GM23248 (cell line): ENCODE results near the gene HMGB2. TPM values are rescaled to one million over a fixed set of nuclear protein-coding genes. Genes with fewer than 3 reads are reported as not detected.

Experiments
- DNase-seq: peaks from one replicate; pipeline ENCODE4 v3.0.0-alpha.2; 2015
- H2AFZ ChIP-seq: fragments of 200-600 bp; sonication (generic); 2 replicates; pipeline ENCODE4 v1.6.1; 2016; ENCODE audit warnings: antibody characterized with exemption
- H3F3A ChIP-seq: fragments of 200-600 bp; sonication (generic); 2 replicates; pipeline ENCODE4 v1.6.1; 2016; ENCODE audit warnings: mild to moderate bottlenecking, antibody characterized with exemption, mixed run types; ENCODE audit not compliant: insufficient read depth
- H3K27ac ChIP-seq: fragments of 200-600 bp; sonication (generic); 2 replicates; pipeline ENCODE4 v1.5.1; 2016; ENCODE audit warnings: mild to moderate bottlenecking
- H3K27me3 ChIP-seq: fragments of 200-600 bp; sonication (generic); replicated peaks from 2 replicates; pipeline ENCODE4 v1.6.1; 2016; ENCODE audit warnings: mild to moderate bottlenecking; ENCODE audit not compliant: insufficient read depth
- H3K36me3 ChIP-seq: fragments of 200-600 bp; sonication (generic); 2 replicates; pipeline ENCODE4 v1.6.1; 2016; ENCODE audit warnings: low read depth, mild to moderate bottlenecking
- H3K4me1 ChIP-seq: fragments of 200-600 bp; sonication (generic); 2 replicates; pipeline ENCODE4 v1.6.1; 2016; ENCODE audit warnings: mild to moderate bottlenecking; ENCODE audit not compliant: insufficient read depth
- H3K4me2 ChIP-seq: fragments of 200-600 bp; sonication (generic); one replicate; pipeline ENCODE4 v1.6.1; 2016; ENCODE audit warnings: mild to moderate bottlenecking; ENCODE audit not compliant: unreplicated experiment
- H3K4me3 ChIP-seq: fragments of 200-600 bp; sonication (generic); 2 replicates; pipeline ENCODE4 v1.5.1; 2016; ENCODE audit warnings: mild to moderate bottlenecking
- H3K79me2 ChIP-seq: fragments of 200-600 bp; sonication (generic); 2 replicates; pipeline ENCODE4 v1.6.1; 2016; ENCODE audit warnings: mild to moderate bottlenecking; ENCODE audit not compliant: insufficient read depth
- H3K9ac ChIP-seq: fragments of 200-600 bp; sonication (generic); 2 replicates; pipeline ENCODE4 v1.6.1; 2016; ENCODE audit warnings: mild to moderate bottlenecking
- H3K9me2 ChIP-seq: fragments of 200-600 bp; sonication (generic); 2 replicates; pipeline ENCODE4 v1.6.1; 2016; ENCODE audit warnings: mixed run types, mild to moderate bottlenecking, moderate library complexity; ENCODE audit not compliant: insufficient read depth
- H3K9me3 ChIP-seq: fragments of 200-600 bp; sonication (generic); one replicate; pipeline ENCODE4 v1.6.1; 2017; ENCODE audit warnings: low read depth
- H4K20me1 ChIP-seq: fragments of 200-600 bp; sonication (generic); 2 replicates; pipeline ENCODE4 v1.6.0; 2016; ENCODE audit not compliant: insufficient read depth
- EZH2 ChIP-seq: fragments of 200-600 bp; sonication (generic); IDR thresholded peaks from 2 replicates; pipeline ENCODE4 v1.6.1; 2018; ENCODE audit warnings: antibody characterized with exemption, mild to moderate bottlenecking; ENCODE audit not compliant: insufficient read depth, poor library complexity, severe bottlenecking
- EZH2phosphoT487 ChIP-seq: fragments of 200-600 bp; sonication (generic); IDR thresholded peaks from 2 replicates; pipeline ENCODE4 v1.6.1; 2018; ENCODE audit warnings: antibody characterized with exemption, moderate library complexity, mild to moderate bottlenecking, low read depth; ENCODE audit not compliant: insufficient read depth
- WGBS, 2 experiments: methylation state at CpG; one replicate each; pipeline ENCODE4 v1.1.6; 2015 to 2017; ENCODE audit warnings: low lambda C conversion rate in 2 of 2, low coverage in 1 of 2; ENCODE audit errors: missing lambda C conversion rate in 2 of 2; 5-methylcytosine and 5-hydroxymethylcytosine counted together
- in situ Hi-C: fragments of 300-500 bp; cut with MboI; formaldehyde crosslinking; loops from 2 replicates; pipeline ENCODE4 v1.15.0; 2020
- polyA plus RNA-seq: library from polyadenylated mRNA; unstranded; fragments of >200 nt; fragmentation: Nextera tagmentation; extraction: Ambion mirVana; gene quantifications from 2 replicates; pipeline ENCODE4 v1.2.1, GENCODE V29; 2016
- total RNA-seq: library from RNA; depleted of rRNA; stranded (reverse); fragments of >200 nt; shearing (Covaris generic); gene quantifications from 2 replicates; pipeline ENCODE4 v1.2.3, GENCODE V29; 2014

HMGB2 gene
- total and polyA plus RNA-seq, 2 experiments from 2014 or later: 31.1 to 91.6 TPM

DNA sequence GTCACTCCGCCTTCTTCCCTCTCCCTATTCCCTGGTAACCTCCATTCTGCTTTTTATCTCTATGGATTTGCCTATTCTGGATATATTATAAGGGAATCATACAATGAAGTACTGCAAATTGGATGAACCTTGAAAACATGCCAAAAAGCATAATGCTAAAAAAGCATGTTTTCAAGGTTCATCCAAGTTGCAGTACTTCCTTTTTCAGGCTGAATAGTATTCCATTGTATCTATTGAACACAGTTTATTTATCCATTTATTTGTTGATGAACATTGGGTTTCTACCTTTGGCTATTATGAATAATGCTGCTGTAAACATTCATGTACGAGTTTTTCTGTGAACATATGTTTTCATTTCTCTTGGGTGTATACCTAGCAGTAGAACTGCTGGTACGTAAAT is 45.8 kb upstream of the HMGB2 start:
- Histone ChIP-seq H3K4me3 (no peak overlapping the region), H3K4me2 (no peak overlapping the region), H4K20me1 (no peaks in the 10 kb centered on the region), H3K9ac (no peak overlapping the region), H3K9me2 (no peaks in the 10 kb centered on the region), H3K36me3 (0 out of 2 replicates have a peak, but pooled peaks cover 9% of the 10 kb centered on the region), H3F3A (no peaks in the 10 kb centered on the region), H2AFZ (no peak overlapping the region), H3K79me2 (peaks cover 14% of the 10 kb centered on the region), H3K9me3 (no peaks in the 10 kb centered on the region), H3K4me1 (no peaks in the 10 kb centered on the region), H3K27me3 (no peaks in the 10 kb centered on the region), H3K27ac (no peak overlapping the region)
- in situ Hi-C loops: no loop called here
- 96 to 99% methylated on average over 3 of the region's 3 CpGs for WGBS, 2 experiments
- TF ChIP-seq EZH2phosphoT487: no peak
- no peak for TF ChIP-seq EZH2
- DNase-seq: no peak

DNA sequence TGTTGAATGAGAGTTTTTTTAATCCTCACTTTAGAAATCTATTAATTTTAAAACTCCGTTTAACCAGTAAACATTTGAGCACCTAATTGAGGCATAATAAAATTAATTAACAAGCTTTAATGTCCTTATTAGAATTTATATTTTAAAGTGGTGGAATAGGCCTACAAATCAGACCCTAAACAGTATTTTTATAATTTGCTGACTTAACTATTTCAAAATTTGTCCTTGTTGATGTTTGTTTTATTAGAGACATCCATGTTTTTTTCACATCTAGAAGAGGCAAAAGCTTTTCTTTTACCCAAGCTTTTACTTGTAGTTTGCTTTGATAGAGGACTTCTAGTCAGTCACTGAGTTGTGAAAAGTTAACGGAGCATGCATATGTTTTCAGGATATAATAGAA is 40.4 kb upstream of the HMGB2 start:
- H3F3A ChIP-seq: peaks cover 6% of the 10 kb centered on the region
- in situ Hi-C loops: no loop called here
- peaks cover 7% of the 10 kb centered on the region; the same call in 1 of the 2 replicates for H3K4me1 ChIP-seq
- 0 out of 2 replicates have a peak, but pooled peaks cover 7% of the 10 kb centered on the region for H3K36me3 ChIP-seq
- H3K4me2 ChIP-seq: no peak overlapping the region
- H2AFZ ChIP-seq: no peak overlapping the region
- TF ChIP-seq EZH2: no peak
- no peaks in the 10 kb centered on the region for H3K9me2 ChIP-seq
- 96 to 98% methylated on average over 2 of the region's 2 CpGs for WGBS, 2 experiments
- H3K79me2 ChIP-seq: peaks cover 43% of the 10 kb centered on the region
- no peak overlapping the region for H3K4me3 ChIP-seq
- H3K27ac ChIP-seq: no peak overlapping the region
- H3K9ac ChIP-seq: no peak overlapping the region
- DNase-seq: no peak
- H3K9me3 ChIP-seq: no peaks in the 10 kb centered on the region
- H3K27me3 ChIP-seq: no peaks in the 10 kb centered on the region
- no peaks in the 10 kb centered on the region for H4K20me1 ChIP-seq

DNA sequence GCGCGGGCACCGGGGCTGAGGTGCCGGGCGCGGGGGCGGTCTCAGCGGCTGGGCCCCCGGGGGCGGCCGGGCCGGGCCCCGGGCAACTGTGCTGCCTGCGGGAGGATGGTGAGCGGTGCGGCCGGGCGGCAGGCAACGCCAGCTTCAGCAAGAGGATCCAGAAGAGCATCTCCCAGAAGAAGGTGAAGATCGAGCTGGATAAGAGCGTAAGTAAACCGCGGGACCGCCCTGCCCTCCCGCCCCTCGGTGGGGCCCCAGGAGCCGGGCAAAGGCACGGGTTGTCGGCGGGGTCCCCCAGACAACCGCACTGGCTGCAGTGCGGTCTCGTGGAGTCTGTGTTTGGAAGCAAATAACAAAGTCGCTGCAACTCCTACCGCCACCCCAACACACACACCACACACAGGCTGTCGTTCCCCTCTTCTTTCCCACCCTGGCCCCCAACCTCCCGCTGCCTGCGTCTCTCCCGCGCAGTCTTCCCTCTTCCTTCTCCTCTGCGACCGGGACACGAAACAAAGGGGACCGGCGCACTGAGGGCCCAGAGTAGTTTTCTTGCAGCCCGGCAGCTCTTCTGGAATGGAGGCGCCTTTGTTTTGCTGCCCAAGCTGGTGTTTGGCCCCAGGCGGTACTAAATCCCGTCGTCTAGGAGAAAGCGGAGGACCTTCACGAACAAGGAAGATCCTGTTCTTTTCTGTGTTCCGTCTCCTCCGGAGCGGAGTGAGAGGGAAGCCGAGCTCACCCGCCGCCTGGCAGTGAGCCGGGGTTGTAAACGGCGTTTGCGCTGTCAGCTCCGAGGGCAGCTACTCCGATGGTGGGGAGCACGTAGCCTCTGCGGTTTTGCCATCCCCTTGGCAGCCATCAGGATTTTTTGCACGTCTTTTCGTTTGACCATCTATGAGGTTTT is 37.4 kb upstream of the HMGB2 start:
- H3K4me3 ChIP-seq: peak overlapping the region; percentile 97
- peaks cover 7% of the 10 kb centered on the region; the same call in 1 of the 2 replicates for H3K4me1 ChIP-seq
- no peaks in the 10 kb centered on the region for H3K9me2 ChIP-seq
- H3K9me3 ChIP-seq: no peaks in the 10 kb centered on the region
- peaks cover 43% of the 10 kb centered on the region for H3K79me2 ChIP-seq
- no peaks in the 10 kb centered on the region for H3K36me3 ChIP-seq
- TF ChIP-seq EZH2phosphoT487 (no peak), EZH2 (no peak)
- 1 to 3% methylated on average over 33 to 68 of the region's 68 CpGs for WGBS, 2 experiments
- peak overlapping the region; percentile 70 for H3K9ac ChIP-seq
- H2AFZ ChIP-seq: peak overlapping the region; percentile 90
- in situ Hi-C loops: no loop called here
- no peaks in the 10 kb centered on the region for H4K20me1 ChIP-seq
- H3K4me2 ChIP-seq: peak overlapping the region; percentile 93
- DNase-seq: peak; percentile 90
- H3K27ac ChIP-seq: peak overlapping the region; percentile 54
- peaks cover 19% of the 10 kb centered on the region for H3F3A ChIP-seq
- no peaks in the 10 kb centered on the region for H3K27me3 ChIP-seq

DNA sequence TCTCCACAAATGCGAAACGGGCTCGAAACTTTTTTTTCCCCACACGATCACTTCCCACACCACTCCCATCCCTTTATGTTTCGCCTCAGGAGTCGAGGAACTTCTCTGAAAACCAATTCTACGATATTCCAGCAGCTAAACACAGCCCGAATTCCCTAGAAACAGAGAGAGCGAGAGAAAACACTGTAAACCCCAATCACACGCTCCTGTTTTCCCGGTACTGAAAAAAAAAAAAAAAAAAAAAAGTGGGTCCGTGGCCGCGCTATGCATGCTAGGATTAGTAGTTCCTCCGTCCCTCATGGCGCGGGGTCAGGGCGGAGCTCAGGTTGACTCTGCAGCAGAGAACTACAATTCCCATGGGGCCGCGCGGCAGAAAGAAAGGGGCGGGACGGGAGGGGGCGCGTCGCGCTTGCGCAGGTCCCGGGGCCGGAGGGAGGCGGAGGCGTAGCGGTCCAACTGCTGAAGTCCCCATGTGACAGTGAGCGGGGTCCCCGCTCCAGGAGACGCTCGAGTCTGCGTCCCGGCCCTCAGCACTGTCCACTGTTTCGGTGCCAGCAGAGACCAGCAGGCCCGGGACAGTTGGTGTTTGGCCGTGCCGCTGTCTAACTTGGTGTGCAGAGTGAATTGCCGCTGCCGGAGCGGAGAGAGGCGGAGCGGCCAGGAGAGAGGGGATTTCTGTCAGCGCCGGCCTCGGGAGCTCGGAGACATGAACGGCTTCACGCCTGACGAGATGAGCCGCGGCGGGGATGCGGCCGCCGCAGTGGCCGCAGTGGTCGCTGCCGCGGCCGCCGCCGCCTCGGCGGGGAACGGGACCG is 36.5 kb upstream of the HMGB2 start, which contains the start of gene SAP30:
Gene SAP30, plus strand, starts transcription at position 478 of the 815 bp plus-strand sequence. Its CDS starts 229 bp downstream, at position 707.
- H2AFZ ChIP-seq: peak within 1 kb of the TSS; percentile 92
- H3K4me3 ChIP-seq: peak within 1 kb of the TSS; percentile 97
- no peaks in the 10 kb centered on the region for H3K36me3 ChIP-seq
- H3K27ac ChIP-seq: peak within 1 kb of the TSS; percentile 92
- H3K9me2 ChIP-seq: no peaks in the 10 kb centered on the region
- H3K27me3 ChIP-seq: no peaks in the 10 kb centered on the region
- in situ Hi-C loops: no loop called here
- H3K9me3 ChIP-seq: no peaks in the 10 kb centered on the region
- peak within 1 kb of the TSS; percentile 93 for H3K4me2 ChIP-seq
- peaks cover 7% of the 10 kb centered on the region; the same call in 1 of the 2 replicates for H3K4me1 ChIP-seq
- peaks cover 19% of the 10 kb centered on the region for H3F3A ChIP-seq
- WGBS, 2 experiments: 1 to 3% methylated on average over 50 to 67 of the region's 72 CpGs
- peak; percentile 99 for DNase-seq
- peaks cover 36% of the 10 kb centered on the region for H3K79me2 ChIP-seq
- peak within 1 kb of the TSS; percentile 90 for H3K9ac ChIP-seq
- no peaks in the 10 kb centered on the region for H4K20me1 ChIP-seq
- TF ChIP-seq EZH2phosphoT487 (no peak), EZH2 (no peak)
